A549 (cell line): ENCODE measurements around the gene PAX8. TPM values are rescaled to one million over a fixed set of nuclear protein-coding genes. Genes with fewer than 3 reads are reported as not detected.

ENCODE experiments used
- ATAC-seq, 2 experiments: fragments of 200-7000 bp in 1 of 2; fragments of >200 bp in 1 of 2; cut with Nextera tagmentation in 1 of 2; cut with Tn5 transposase in 1 of 2; 3 replicates each; pipeline versions ENCODE4 v1.8.0 to v1.9.1; 2018 to 2020; ENCODE audit warnings: mild to moderate bottlenecking in 1 of 2, moderate library complexity in 1 of 2
- CTCF ChIA-PET: fragments of 300-600 bp; sonication (Branson Sonifier 250); formaldehyde crosslinking; extraction: SDS; loops from one replicate; lab custom pipeline; 2021; ENCODE audit warnings: antibody characterized with exemption, inconsistent platforms; lab: Yijun Ruan, JAX
- POLR2A ChIA-PET: fragments of 350-600 bp; formaldehyde crosslinking; extraction: SDS; loops from one replicate; lab custom pipeline; 2021; ENCODE audit warnings: antibody characterized with exemption, inconsistent platforms; lab: Yijun Ruan, JAX
- DNase-seq, 2 experiments: peaks; one replicate each; pipeline versions ENCODE4 v3.0.0 to v3.0.0-alpha.2; 2011 to 2016; ENCODE audit warnings: low read depth in 1 of 2, low spot score in 1 of 2
- FAIRE-seq: peaks from 2 replicates; lab custom pipeline; 2011; peaks lifted over from hg19 to GRCh38; lab: Jason Lieb, UNC
- H3K27ac ChIP-seq, 2 experiments: fragments of >200 bp; sonication (Bioruptor Twin); formaldehyde crosslinking; 3 replicates each; pipeline ENCODE4 v1.5.1; 2016 to 2017
- H3K4me1 ChIP-seq: fragments of >200 bp; sonication (Bioruptor Twin); formaldehyde crosslinking; 3 replicates; pipeline ENCODE4 v1.6.1; 2016
- H3K4me2 ChIP-seq: fragments of >200 bp; sonication (Bioruptor Twin); formaldehyde crosslinking; 3 replicates; pipeline ENCODE4 v1.6.1; 2016
- H3K4me3 ChIP-seq: fragments of >200 bp; sonication (Bioruptor Twin); formaldehyde crosslinking; 3 replicates; pipeline ENCODE4 v1.5.1; 2016
- H3K9me3 ChIP-seq: fragments of >200 bp; sonication (Bioruptor Twin); formaldehyde crosslinking; 3 replicates; pipeline ENCODE4 v1.6.1; 2016
- CBX2 ChIP-seq: fragments of 200-600 bp; sonication (generic); IDR thresholded peaks from 2 replicates; pipeline ENCODE4 v1.6.1; 2016; ENCODE audit warnings: low read depth, mild to moderate bottlenecking, borderline replicate concordance
- CBX8 ChIP-seq: fragments of 200-600 bp; sonication (generic); IDR thresholded peaks from 2 replicates; pipeline ENCODE4 v1.6.1; 2016
- CHD4 ChIP-seq: fragments of 200-600 bp; sonication (generic); IDR thresholded peaks from 2 replicates; pipeline ENCODE4 v1.6.1; 2016; ENCODE audit warnings: antibody characterized with exemption, mild to moderate bottlenecking, borderline replicate concordance
- EHF ChIP-seq: fragments of 250-450 bp; sonication (Bioruptor Pico); IDR thresholded peaks from 2 replicates; pipeline ENCODE4 v1.5.0; 2020; ENCODE audit warnings: mild to moderate bottlenecking
- EP300 ChIP-seq, 2 experiments: fragments of >200 bp; sonication (Bioruptor Twin); formaldehyde crosslinking; IDR thresholded peaks; 2 replicates in 1 of 2; 3 replicates in 1 of 2; pipeline ENCODE4 v1.6.1; 2016 to 2017
- FOSB ChIP-seq: fragments of 250-450 bp; sonication (Bioruptor Pico); IDR thresholded peaks from 2 replicates; pipeline ENCODE4 v1.5.0; 2020; ENCODE audit warnings: mild to moderate bottlenecking, moderate library complexity
- GATA3 ChIP-seq: IDR thresholded peaks from 2 replicates; pipeline ENCODE4 v1.6.1; 2012; ENCODE audit warnings: borderline replicate concordance
- HDAC2 ChIP-seq: fragments of 200-600 bp; sonication (generic); IDR thresholded peaks from 2 replicates; pipeline ENCODE4 v1.6.1; 2016
- HEYL ChIP-seq: fragments of 250-450 bp; sonication (Bioruptor Pico); IDR thresholded peaks from 2 replicates; pipeline ENCODE4 v1.8.0; 2021; ENCODE audit warnings: mild to moderate bottlenecking, moderate library complexity
- HOXA7 ChIP-seq: fragments of 250-450 bp; sonication (Bioruptor Pico); IDR thresholded peaks from 2 replicates; pipeline ENCODE4 v1.5.0; 2020; ENCODE audit warnings: mild to moderate bottlenecking, moderate library complexity
- HOXB13 ChIP-seq: fragments of 250-450 bp; sonication (Bioruptor Pico); IDR thresholded peaks from 2 replicates; pipeline ENCODE4 v1.5.0; 2020; ENCODE audit warnings: low read depth, mild to moderate bottlenecking, moderate library complexity
- HOXB5 ChIP-seq: fragments of 250-450 bp; sonication (Bioruptor Pico); IDR thresholded peaks from 2 replicates; pipeline ENCODE4 v1.5.0; 2020; ENCODE audit warnings: mild to moderate bottlenecking, moderate library complexity
- JUNB ChIP-seq: fragments of >200 bp; sonication (Bioruptor Twin); formaldehyde crosslinking; IDR thresholded peaks from 2 replicates; pipeline ENCODE4 v1.6.1; 2016
- MAFK ChIP-seq: fragments of 450-650 bp; IDR thresholded peaks from 2 replicates; pipeline ENCODE4 v1.6.1; 2014; ENCODE audit not compliant: partially characterized antibody
- MAX ChIP-seq: IDR thresholded peaks from 2 replicates; pipeline ENCODE4 v1.6.1; 2012
- NFE2L2 ChIP-seq: fragments of 150-350 bp; conservative IDR thresholded peaks from 2 replicates; pipeline ENCODE4 v1.6.1; 2014; ENCODE audit warnings: low read length
- NR3C1 ChIP-seq: fragments of >200 bp; sonication (Bioruptor Twin); formaldehyde crosslinking; IDR thresholded peaks from 3 replicates; pipeline ENCODE4 v1.6.1; 2017
- PHF8 ChIP-seq: fragments of 200-600 bp; sonication (generic); IDR thresholded peaks from 2 replicates; pipeline ENCODE4 v1.6.1; 2016; ENCODE audit warnings: low read depth, mild to moderate bottlenecking, antibody characterized with exemption, moderate library complexity, borderline replicate concordance
- POLR2AphosphoS2 ChIP-seq: conservative IDR thresholded peaks from 2 replicates; pipeline ENCODE4 v1.6.1; 2012; ENCODE audit warnings: low read length, improper control_type of control experiment, inconsistent platforms
- RARB ChIP-seq: fragments of 250-450 bp; sonication (Bioruptor Pico); IDR thresholded peaks from 2 replicates; pipeline ENCODE4 v1.8.0; 2021; ENCODE audit warnings: mild to moderate bottlenecking, moderate library complexity
- RFX5 ChIP-seq: fragments of 450-650 bp; IDR thresholded peaks from 2 replicates; pipeline ENCODE4 v1.7.1; 2014; ENCODE audit warnings: antibody characterized with exemption, mild to moderate bottlenecking, moderate library complexity
- RNF2 ChIP-seq: fragments of 200-600 bp; sonication (generic); IDR thresholded peaks from 2 replicates; pipeline ENCODE4 v1.6.1; 2016; ENCODE audit warnings: low read depth, mild to moderate bottlenecking, antibody characterized with exemption, moderate library complexity, borderline replicate concordance
- SMC3 ChIP-seq: fragments of >200 bp; sonication (Bioruptor Twin); formaldehyde crosslinking; IDR thresholded peaks from 3 replicates; pipeline ENCODE4 v1.6.1; 2018; ENCODE audit warnings: inconsistent platforms
- USF2 ChIP-seq: fragments of 450-650 bp; IDR thresholded peaks from 2 replicates; pipeline ENCODE4 v1.6.1; 2014; ENCODE audit warnings: antibody characterized with exemption
- ZSCAN20 ChIP-seq: fragments of 250-450 bp; sonication (Bioruptor Pico); IDR thresholded peaks from 2 replicates; pipeline ENCODE4 v1.8.0; 2022; ENCODE audit warnings: mild to moderate bottlenecking, moderate library complexity
- WGBS: methylation state at CpG from one replicate; pipeline ENCODE4 v1.1.6; 2017; ENCODE audit errors: missing lambda C conversion rate; 5-methylcytosine and 5-hydroxymethylcytosine counted together
- polyA plus RNA-seq, 4 experiments: library from polyadenylated mRNA; depleted of rRNA in 3 of 4; stranded (reverse); fragments of >200 nt; fragmentation: RNase III in 1 of 4; extraction: RNeasy Plus Mini Kit Qiagen cat#74134 plus additional on column Dnase treatment in 1 of 4; gene quantifications; 2 replicates in 3 of 4; 3 replicates in 1 of 4; pipeline ENCODE4 v1.2.3, GENCODE V29; 2011 to 2017

PAX8 gene
- polyA plus RNA-seq, 2 of the 4 experiments (the other 2 are of a cell fraction) = 0.71 to 0.81 TPM

GRCh38 chr2:113179446-113180045, 99.2 kb downstream of the PAX8 start:
- Histone ChIP-seq H3K4me1 (no peaks in the 10 kb centered on the region), H3K4me3 (no peak overlapping the region)
- DNase-seq = no peak
- TF ChIP-seq ZSCAN20 (CRISPR knock-in tag) (no peak), NFE2L2 (no peak), CHD4 (no peak), POLR2AphosphoS2 (no peak), EHF (CRISPR knock-in tag) (no peak), FOSB (no peak), MAX (no peak), CBX2 (no peak), RFX5 (no peak), JUNB (no peak), HEYL (CRISPR knock-in tag) (no peak), NR3C1 (no peak), RNF2 (no peak), HOXB13 (CRISPR knock-in tag) (no peak), SMC3 (no peak), MAFK (no peak), HDAC2 (no peak), CBX8 (no peak), HOXA7 (CRISPR knock-in tag) (no peak)
- TF ChIP-seq, all 56 proteins: peak for 0
- POLR2A ChIA-PET = no interaction called here
- no peak overlapping the region for H3K4me2 ChIP-seq
- no peaks in the 10 kb centered on the region for H3K9me3 ChIP-seq
- no peak for ATAC-seq
- 84% methylated on average over 8 of the region's 8 CpGs for WGBS
- no peak for FAIRE-seq
- no peak overlapping the region for H3K27ac ChIP-seq
- CTCF ChIA-PET = interaction anchor here (0.8 to 5.1 kb wide), 3 partner anchors 13 to 211 kb away, joined by 3 to 39 read pairs (median 3); no protein-coding TSS in a partner anchor

GRCh38 chr2:113178891-113179290, 99.8 kb downstream of the PAX8 start:
- H3K27ac ChIP-seq = no peak overlapping the region
- TF ChIP-seq EP300 (IDR thresholded peaks at IDR 0.05) (no peak), HOXB5 (no peak), NFE2L2 (no peak), HOXA7 (CRISPR knock-in tag) (no peak), USF2 (no peak), MAX (no peak), GATA3 (no peak), JUNB (no peak), NR3C1 (no peak), RARB (CRISPR knock-in tag) (no peak), CBX2 (no peak), RFX5 (no peak), PHF8 (no peak), MAFK (no peak), SMC3 (no peak)
- TF ChIP-seq, all 56 proteins: peak for 0
- Histone ChIP-seq H3K4me1 (no peaks in the 10 kb centered on the region), H3K4me3 (no peak overlapping the region), H3K9me3 (no peaks in the 10 kb centered on the region), H3K4me2 (no peak overlapping the region)
- 52% methylated on average over 4 of the region's 4 CpGs for WGBS
- ChIA-PET POLR2A (no interaction called here), CTCF (no interaction called here)
- FAIRE-seq = no peak
- ATAC-seq = no peak
- no peak for DNase-seq
